Hematopoietic multipotent progenitor cell (in vitro differentiated cells): ENCODE results near the gene CPED1. TPM values are rescaled to one million over a fixed set of nuclear protein-coding genes. Genes with fewer than 3 reads are reported as not detected.
"Not testable (repeated sequence)": the region's sequence is repeated elsewhere in the genome, so short reads cannot be mapped to it uniquely, and the experiment has no call there.

Experiments used
- DNase-seq, 3 donors: peaks; one replicate each; pipeline ENCODE4 v3.0.0-alpha.2; 2011 to 2015; ENCODE audit warnings: low read depth in 2 of 3, low spot score in 2 of 3
- total RNA-seq: library from RNA; depleted of rRNA; stranded (reverse); fragments of >200 nt; gene quantifications from one replicate; pipeline ENCODE4 v1.2.3, GENCODE V29; 2012

CPED1 gene
- total RNA-seq, 1 donor, result 9.2 TPM

- DNase-seq, result peak in 1 of 3 donors; percentile 65
These were observed 8.6 kb upstream of the CPED1 start for GRCh38 chr7:120979765-120980499.

GRCh38 chr7:120981117-120981516 lies 7.4 kb upstream of the CPED1 start:
- no peak for DNase-seq

GRCh38 chr7:120981888-120982615 lies 6.5 kb upstream of the CPED1 start:
- peak in 1 of 3 donors; percentile 17 for DNase-seq

- not testable (repeated sequence) for DNase-seq
These were observed 4.9 kb upstream of the CPED1 start for GRCh38 chr7:120983592-120983991.

- no peak for DNase-seq
These were observed 4.1 kb upstream of the CPED1 start for GRCh38 chr7:120984406-120984805.

- no peak for DNase-seq
These were observed 3.3 kb upstream of the CPED1 start for GRCh38 chr7:120985130-120985758.

GRCh38 chr7:120985839-120986238 lies 2.7 kb upstream of the CPED1 start:
- no peak for DNase-seq

GRCh38 chr7:120986650-120987049 lies 1.9 kb upstream of the CPED1 start:
- DNase-seq, result no peak

GRCh38 chr7:120987280-120987679 lies 1.2 kb upstream of the CPED1 start:
- no peak for DNase-seq

- DNase-seq, result peak; percentile 77 to 96 (median 94)
These were observed 574 bp upstream of the CPED1 start for GRCh38 chr7:120987683-120988590.

GRCh38 chr7:120989257-120990220 lies 1.0 kb downstream of the CPED1 start:
- DNase-seq, result no peak

- DNase-seq, result no peak
These were observed 2.1 kb downstream of the CPED1 start for GRCh38 chr7:120990468-120991118.

- DNase-seq, result no peak
These were observed 2.6 kb downstream of the CPED1 start for GRCh38 chr7:120991161-120991560.

- DNase-seq, result no peak
These were observed 3.1 kb downstream of the CPED1 start for GRCh38 chr7:120991581-120991980.

- no peak for DNase-seq
These were observed 3.9 kb downstream of the CPED1 start for GRCh38 chr7:120992272-120992964.

GRCh38 chr7:120992965-120993494 lies 4.5 kb downstream of the CPED1 start:
- no peak for DNase-seq

- DNase-seq, result no peak
These were observed 5.2 kb downstream of the CPED1 start for GRCh38 chr7:120993553-120994191.
